DOHH2 (cell line): ENCODE data around the gene P2RY13.

ENCODE experiments used
- H3F3A ChIP-seq: fragments of 200-600 bp; sonication (generic), shearing (Covaris generic); 2 replicates; pipeline ENCODE4 v1.6.0; 2016; ENCODE audit warnings: antibody characterized with exemption, mild to moderate bottlenecking; ENCODE audit not compliant: control insufficient read depth, insufficient read depth
- H3K27ac ChIP-seq: fragments of 200-600 bp; sonication (generic); 2 replicates; pipeline ENCODE4 v1.5.1; 2014; ENCODE audit warnings: low read depth, mild to moderate bottlenecking, low read length, moderate library complexity
- H3K27me3 ChIP-seq: fragments of 200-600 bp; sonication (generic); 2 replicates; pipeline ENCODE4 v1.6.1; 2014; ENCODE audit warnings: mild to moderate bottlenecking, low read length, mixed read lengths; ENCODE audit not compliant: control insufficient read depth
- H3K36me3 ChIP-seq: fragments of 200-600 bp; sonication (generic); 2 replicates; pipeline ENCODE4 v1.6.1; 2014; ENCODE audit warnings: mild to moderate bottlenecking, low read length, moderate library complexity, mixed read lengths; ENCODE audit not compliant: control insufficient read depth
- H3K4me1 ChIP-seq: fragments of 200-600 bp; sonication (generic); 2 replicates; pipeline ENCODE4 v1.6.1; 2014; ENCODE audit warnings: mild to moderate bottlenecking, low read length, mixed read lengths; ENCODE audit not compliant: control insufficient read depth
- H3K4me2 ChIP-seq: fragments of 200-600 bp; sonication (generic); 2 replicates; pipeline ENCODE4 v1.6.0; 2014; ENCODE audit warnings: mild to moderate bottlenecking, low read length, moderate library complexity
- H3K4me3 ChIP-seq: fragments of 200-600 bp; sonication (generic); 2 replicates; pipeline ENCODE4 v1.5.1; 2014; ENCODE audit warnings: mild to moderate bottlenecking, low read length, mixed read lengths
- H3K79me2 ChIP-seq: fragments of 200-600 bp; sonication (generic); 2 replicates; pipeline ENCODE4 v1.6.1; 2014; ENCODE audit warnings: mild to moderate bottlenecking, low read length, mixed read lengths; ENCODE audit not compliant: control insufficient read depth
- H3K9me2 ChIP-seq: fragments of 200-600 bp; sonication (generic); replicated peaks from 2 replicates; pipeline ENCODE4 v1.6.1; 2014; ENCODE audit warnings: mild to moderate bottlenecking, low read length, mixed read lengths; ENCODE audit not compliant: control insufficient read depth
- H3K9me3 ChIP-seq: fragments of 200-600 bp; sonication (generic); 2 replicates; pipeline ENCODE4 v1.6.1; 2014; ENCODE audit warnings: antibody characterized with exemption, low read length, mixed read lengths; ENCODE audit not compliant: control insufficient read depth, insufficient read depth
- H4K20me1 ChIP-seq: fragments of 200-600 bp; sonication (generic); 2 replicates; pipeline ENCODE4 v1.6.0; 2014; ENCODE audit warnings: low read depth, mild to moderate bottlenecking, antibody characterized with exemption, low read length, moderate library complexity; ENCODE audit not compliant: control insufficient read depth, insufficient read depth
- EZH2phosphoT487 ChIP-seq: fragments of 200-600 bp; sonication (generic); IDR thresholded peaks from 2 replicates; pipeline ENCODE4 v1.6.1; 2017; ENCODE audit warnings: borderline replicate concordance, mild to moderate bottlenecking, antibody characterized with exemption, low read length, moderate library complexity, mixed read lengths
- TF ChIP-seq, protein P1 (sequence below): fragments of 200-600 bp; sonication (generic); IDR thresholded peaks from one replicate; pipeline ENCODE4 v1.5.1; 2014; ENCODE audit warnings: antibody characterized with exemption, mild to moderate bottlenecking, low read depth, low read length; ENCODE audit not compliant: poor library complexity, severe bottlenecking

The P2RY13 gene

DNA sequence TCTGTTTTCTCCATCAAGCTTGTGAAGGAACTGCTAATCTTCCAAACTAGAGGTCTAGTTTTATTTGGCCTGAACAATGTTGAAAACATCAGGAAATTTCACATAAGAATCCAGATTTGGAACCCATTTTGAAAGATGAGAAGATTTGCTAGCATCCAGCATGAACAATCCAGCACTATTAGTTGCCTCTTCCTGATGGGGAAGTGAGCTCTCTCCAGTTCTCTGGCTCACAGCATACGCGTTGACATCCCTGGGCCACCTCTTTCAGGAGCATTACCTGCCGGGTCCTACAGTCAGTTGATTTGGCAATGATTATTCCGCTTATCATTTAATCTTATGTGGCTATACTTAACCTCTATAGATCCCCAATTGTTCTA lies 23.6 kb downstream of the P2RY13 start:
- H3K4me1 ChIP-seq: no peaks in the 10 kb centered on the region
- no peaks in the 10 kb centered on the region for H3K9me3 ChIP-seq
- no peaks in the 10 kb centered on the region for H3F3A ChIP-seq
- TF ChIP-seq EZH2phosphoT487: no peak
- TF ChIP-seq, protein P1, sequence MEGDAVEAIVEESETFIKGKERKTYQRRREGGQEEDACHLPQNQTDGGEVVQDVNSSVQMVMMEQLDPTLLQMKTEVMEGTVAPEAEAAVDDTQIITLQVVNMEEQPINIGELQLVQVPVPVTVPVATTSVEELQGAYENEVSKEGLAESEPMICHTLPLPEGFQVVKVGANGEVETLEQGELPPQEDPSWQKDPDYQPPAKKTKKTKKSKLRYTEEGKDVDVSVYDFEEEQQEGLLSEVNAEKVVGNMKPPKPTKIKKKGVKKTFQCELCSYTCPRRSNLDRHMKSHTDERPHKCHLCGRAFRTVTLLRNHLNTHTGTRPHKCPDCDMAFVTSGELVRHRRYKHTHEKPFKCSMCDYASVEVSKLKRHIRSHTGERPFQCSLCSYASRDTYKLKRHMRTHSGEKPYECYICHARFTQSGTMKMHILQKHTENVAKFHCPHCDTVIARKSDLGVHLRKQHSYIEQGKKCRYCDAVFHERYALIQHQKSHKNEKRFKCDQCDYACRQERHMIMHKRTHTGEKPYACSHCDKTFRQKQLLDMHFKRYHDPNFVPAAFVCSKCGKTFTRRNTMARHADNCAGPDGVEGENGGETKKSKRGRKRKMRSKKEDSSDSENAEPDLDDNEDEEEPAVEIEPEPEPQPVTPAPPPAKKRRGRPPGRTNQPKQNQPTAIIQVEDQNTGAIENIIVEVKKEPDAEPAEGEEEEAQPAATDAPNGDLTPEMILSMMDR: no peak
- no peaks in the 10 kb centered on the region for H3K27me3 ChIP-seq
- H3K79me2 ChIP-seq: no peaks in the 10 kb centered on the region
- no peak overlapping the region for H3K4me2 ChIP-seq
- H3K9me2 ChIP-seq: no peaks in the 10 kb centered on the region
- no peak overlapping the region for H3K4me3 ChIP-seq
- no peak overlapping the region for H3K27ac ChIP-seq
- H3K36me3 ChIP-seq: no peaks in the 10 kb centered on the region
- H4K20me1 ChIP-seq: no peaks in the 10 kb centered on the region

DNA sequence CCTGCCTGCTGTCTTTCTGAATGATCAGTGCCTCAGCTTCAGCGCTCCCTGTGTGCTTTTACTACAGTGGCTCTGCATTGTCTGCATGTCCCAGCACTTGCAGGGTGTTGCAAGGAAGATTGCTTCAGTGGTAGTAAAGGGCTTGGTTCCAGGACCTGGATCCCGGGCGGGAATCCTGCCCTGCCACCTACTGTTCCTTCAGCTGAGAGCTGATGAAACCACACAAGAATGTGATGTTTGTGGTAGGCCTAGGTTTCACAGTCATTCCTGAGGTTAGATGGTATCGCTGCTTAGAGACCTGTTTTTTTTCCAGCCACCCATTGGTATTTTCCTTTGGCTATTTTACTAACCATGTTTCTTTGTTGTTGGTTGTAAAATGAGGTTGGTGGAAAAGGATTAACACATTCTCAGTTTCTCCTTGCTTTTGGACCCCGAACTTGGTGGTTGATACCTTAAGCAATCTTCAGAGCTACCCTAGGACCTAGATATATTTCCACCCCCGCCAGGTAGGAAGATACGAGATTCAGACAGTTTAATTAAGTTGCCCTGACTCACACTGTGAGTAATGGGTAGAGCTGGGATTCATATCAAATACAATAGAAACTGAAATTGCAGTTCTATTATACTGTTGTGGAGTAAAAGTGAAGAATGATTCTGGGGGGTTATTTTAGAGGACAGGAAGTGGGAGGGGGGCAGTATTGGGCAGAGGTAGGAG lies 24.1 kb downstream of the P2RY13 start:
- Histone ChIP-seq H3K36me3 (no peaks in the 10 kb centered on the region), H4K20me1 (no peaks in the 10 kb centered on the region), H3K79me2 (no peaks in the 10 kb centered on the region), H3K9me2 (no peaks in the 10 kb centered on the region), H3K4me2 (no peak overlapping the region), H3K4me3 (no peak overlapping the region), H3K27ac (no peak overlapping the region), H3K9me3 (no peaks in the 10 kb centered on the region), H3K27me3 (no peaks in the 10 kb centered on the region), H3K4me1 (no peaks in the 10 kb centered on the region), H3F3A (no peaks in the 10 kb centered on the region)
- TF ChIP-seq EZH2phosphoT487: no peak
- TF ChIP-seq, protein P1: no peak

DNA sequence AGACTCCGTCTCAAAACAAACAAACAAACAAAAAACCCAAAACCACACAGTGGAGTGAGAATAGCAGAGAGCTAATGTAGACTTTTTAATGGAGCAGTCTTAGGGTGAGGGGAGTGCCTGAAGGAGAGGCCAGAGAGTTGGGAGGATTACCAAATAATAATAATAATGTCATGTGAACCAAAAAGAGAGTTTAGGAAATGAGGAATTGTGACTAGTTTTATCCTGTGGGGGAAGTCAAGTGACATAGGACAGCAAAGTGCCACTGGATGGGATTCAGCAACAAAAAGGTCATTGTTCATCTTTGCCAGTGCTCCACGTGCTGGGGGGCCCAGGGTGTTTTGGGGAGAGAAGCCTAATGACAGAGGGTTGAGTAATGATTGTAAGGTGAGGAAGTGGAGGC lies 25.6 kb downstream of the P2RY13 start:
- H3K27me3 ChIP-seq: no peaks in the 10 kb centered on the region
- H3K79me2 ChIP-seq: no peaks in the 10 kb centered on the region
- no peaks in the 10 kb centered on the region for H3K4me1 ChIP-seq
- TF ChIP-seq EZH2phosphoT487: no peak
- TF ChIP-seq, protein P1: no peak
- H3K4me3 ChIP-seq: no peak overlapping the region
- H4K20me1 ChIP-seq: no peaks in the 10 kb centered on the region
- H3F3A ChIP-seq: no peaks in the 10 kb centered on the region
- no peaks in the 10 kb centered on the region for H3K36me3 ChIP-seq
- H3K4me2 ChIP-seq: no peak overlapping the region
- no peaks in the 10 kb centered on the region for H3K9me3 ChIP-seq
- H3K27ac ChIP-seq: no peak overlapping the region
- no peaks in the 10 kb centered on the region for H3K9me2 ChIP-seq
